ENCODE measurements around the gene CCNY. TPM values are rescaled to one million over a fixed set of nuclear protein-coding genes. Genes with fewer than 3 reads are reported as not detected.

The CCNY gene
- total and polyA plus RNA-seq, 8 donors = 5.8 to 99.6 (median 37.7) TPM

DNA sequence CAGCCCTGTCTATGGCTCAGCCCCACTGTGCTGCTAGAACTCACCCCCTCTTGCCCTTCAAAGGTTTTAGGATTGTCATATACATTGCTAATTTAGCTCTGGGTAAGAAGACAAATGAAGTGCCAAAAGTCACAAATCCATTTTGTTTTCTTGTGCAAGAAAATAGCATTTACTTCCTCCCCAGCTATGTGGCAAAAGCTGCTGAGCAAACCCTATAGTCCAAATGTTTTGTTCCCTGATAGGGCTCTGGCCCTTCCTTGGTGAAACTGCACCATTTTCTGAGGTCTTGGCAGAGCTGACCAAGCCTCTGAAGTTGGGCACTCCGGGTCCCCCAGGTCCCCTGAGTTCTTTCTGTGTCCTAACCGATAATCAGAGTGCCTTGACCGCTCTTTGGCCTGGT is 184.7 kb downstream of the CCNY start:
- Histone ChIP-seq H3K9me3 (no peaks in the 10 kb centered on the region), H3K27ac (no peak overlapping the region), H3K27me3 (no peaks in the 10 kb centered on the region), H3K4me1 (peaks cover 0 to 11% (median 2%) of the 10 kb centered on the region in 4 donors), H3K36me3 (no peaks in the 10 kb centered on the region), H3K4me3 (no peak overlapping the region)
- no peak for DNase-seq
- TF ChIP-seq POLR2AphosphoS5 (IDR thresholded peaks at IDR 0.05) = no peak
- no peak for TF ChIP-seq POLR2A (IDR thresholded peaks at IDR 0.05)
- TF ChIP-seq EP300 (IDR thresholded peaks at IDR 0.05) = no peak
- TF ChIP-seq, protein P1, sequence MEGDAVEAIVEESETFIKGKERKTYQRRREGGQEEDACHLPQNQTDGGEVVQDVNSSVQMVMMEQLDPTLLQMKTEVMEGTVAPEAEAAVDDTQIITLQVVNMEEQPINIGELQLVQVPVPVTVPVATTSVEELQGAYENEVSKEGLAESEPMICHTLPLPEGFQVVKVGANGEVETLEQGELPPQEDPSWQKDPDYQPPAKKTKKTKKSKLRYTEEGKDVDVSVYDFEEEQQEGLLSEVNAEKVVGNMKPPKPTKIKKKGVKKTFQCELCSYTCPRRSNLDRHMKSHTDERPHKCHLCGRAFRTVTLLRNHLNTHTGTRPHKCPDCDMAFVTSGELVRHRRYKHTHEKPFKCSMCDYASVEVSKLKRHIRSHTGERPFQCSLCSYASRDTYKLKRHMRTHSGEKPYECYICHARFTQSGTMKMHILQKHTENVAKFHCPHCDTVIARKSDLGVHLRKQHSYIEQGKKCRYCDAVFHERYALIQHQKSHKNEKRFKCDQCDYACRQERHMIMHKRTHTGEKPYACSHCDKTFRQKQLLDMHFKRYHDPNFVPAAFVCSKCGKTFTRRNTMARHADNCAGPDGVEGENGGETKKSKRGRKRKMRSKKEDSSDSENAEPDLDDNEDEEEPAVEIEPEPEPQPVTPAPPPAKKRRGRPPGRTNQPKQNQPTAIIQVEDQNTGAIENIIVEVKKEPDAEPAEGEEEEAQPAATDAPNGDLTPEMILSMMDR (IDR thresholded peaks at IDR 0.05) = no peak
- intact Hi-C loops (cut with DNase I; ENCODE audit: low total_unique reads) = no loop called here
- WGBS, 5 donors = 77 to 98% (median 87%) methylated on average over 3 of the region's 3 CpGs

DNA sequence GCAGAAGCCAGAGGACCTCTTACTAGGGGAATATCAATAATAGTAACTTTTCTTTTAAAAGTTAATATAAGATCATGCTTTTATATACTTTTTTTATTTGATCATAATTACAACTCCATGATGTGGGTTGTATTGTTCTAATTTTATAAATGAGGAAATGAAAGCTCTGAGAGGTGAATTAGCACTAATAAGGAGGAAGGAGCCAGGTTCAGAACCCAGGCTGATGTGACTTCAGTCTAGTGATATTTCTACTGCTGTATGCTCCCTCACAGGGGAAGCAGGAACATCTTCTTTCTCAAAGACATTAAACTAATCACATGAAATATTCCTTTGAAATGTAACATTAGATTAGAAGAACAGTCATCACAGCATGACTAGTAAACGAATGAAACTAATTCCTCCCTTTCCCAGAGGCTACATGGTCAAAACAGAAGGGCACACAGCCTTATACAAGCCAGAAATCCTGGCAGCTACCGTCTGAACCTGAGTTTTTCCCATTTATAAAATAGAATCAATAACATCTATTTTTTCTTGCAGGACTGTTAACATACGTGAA is 187.4 kb downstream of the CCNY start:
- no peaks in the 10 kb centered on the region for H3K9me3 ChIP-seq
- H3K27me3 ChIP-seq = no peaks in the 10 kb centered on the region
- H3K4me3 ChIP-seq = no peak overlapping the region
- WGBS, 5 donors = 79 to 87% (median 84%) methylated on average over 3 of the region's 3 CpGs
- H3K4me1 ChIP-seq = peaks cover 0 to 6% (median 0%) of the 10 kb centered on the region in 4 donors
- no peak for DNase-seq
- no peaks in the 10 kb centered on the region for H3K36me3 ChIP-seq
- intact Hi-C loops (cut with DNase I; ENCODE audit: low total_unique reads) = no loop called here
- H3K27ac ChIP-seq = no peak overlapping the region
- TF ChIP-seq POLR2A (IDR thresholded peaks at IDR 0.05) = no peak
- TF ChIP-seq, protein P1 (IDR thresholded peaks at IDR 0.05) = no peak
- no peak for TF ChIP-seq EP300 (IDR thresholded peaks at IDR 0.05)
- no peak for TF ChIP-seq POLR2AphosphoS5 (IDR thresholded peaks at IDR 0.05)

DNA sequence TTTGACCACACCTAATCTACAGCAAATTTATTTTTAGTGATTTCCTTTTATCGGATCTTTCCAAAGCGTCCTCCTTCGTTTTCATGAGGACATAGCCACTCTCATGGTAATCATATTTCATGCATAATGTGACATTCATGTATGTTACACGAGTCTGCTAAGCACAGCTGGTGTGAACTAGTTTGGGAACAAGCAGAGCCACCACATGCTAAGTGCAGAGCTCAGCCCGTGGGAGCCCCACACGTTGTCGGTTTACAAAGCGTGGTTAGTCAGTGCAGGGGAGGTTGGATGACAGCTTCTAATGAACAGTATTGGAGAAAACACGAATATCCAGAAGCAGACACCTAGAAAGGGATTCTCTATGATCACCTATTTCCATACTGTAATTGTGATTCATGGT is 190.4 kb downstream of the CCNY start:
- WGBS, 5 donors = 76 to 80% (median 79%) methylated on average over 9 of the region's 9 CpGs
- Histone ChIP-seq H3K27me3 (no peaks in the 10 kb centered on the region), H3K4me3 (no peak overlapping the region), H3K9me3 (no peaks in the 10 kb centered on the region), H3K4me1 (no peaks in the 10 kb centered on the region), H3K27ac (no peak overlapping the region), H3K36me3 (peaks cover 11 to 22% (median 20%) of the 10 kb centered on the region in 4 donors)
- intact Hi-C loops (cut with DNase I; ENCODE audit: low total_unique reads) = no loop called here
- no peak for TF ChIP-seq POLR2A (IDR thresholded peaks at IDR 0.05)
- TF ChIP-seq, protein P1 (IDR thresholded peaks at IDR 0.05) = no peak
- no peak for TF ChIP-seq EP300 (IDR thresholded peaks at IDR 0.05)
- no peak for TF ChIP-seq POLR2AphosphoS5 (IDR thresholded peaks at IDR 0.05)
- no peak for DNase-seq

DNA sequence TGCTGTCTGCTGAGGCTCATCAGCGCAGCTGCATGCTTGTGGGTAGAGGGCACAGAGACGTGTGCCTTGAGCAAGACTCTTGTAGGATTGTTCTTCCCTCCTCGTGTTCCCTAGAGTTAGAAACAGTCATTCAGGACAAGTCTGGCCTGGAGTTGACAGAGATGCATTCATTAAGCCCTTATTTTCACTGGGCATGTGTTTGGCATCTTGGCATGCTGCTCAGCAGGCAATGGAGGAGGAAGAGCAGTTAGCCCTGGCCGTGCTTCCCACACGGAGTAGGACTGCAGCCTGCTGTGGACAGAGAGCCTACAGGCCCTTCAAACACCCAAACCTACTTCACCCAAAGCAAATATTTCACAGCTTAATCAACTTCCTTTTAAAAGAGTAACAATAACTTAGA is 195.8 kb downstream of the CCNY start:
- intact Hi-C loops (cut with DNase I; ENCODE audit: low total_unique reads) = no loop called here
- Histone ChIP-seq H3K4me1 (no peaks in the 10 kb centered on the region), H3K27me3 (no peaks in the 10 kb centered on the region), H3K9me3 (peaks cover 0 to 5% (median 0%) of the 10 kb centered on the region in 4 donors), H3K27ac (no peak overlapping the region), H3K36me3 (peaks cover 34 to 76% (median 74%) of the 10 kb centered on the region in 4 donors), H3K4me3 (no peak overlapping the region)
- 85 to 96% (median 94%) methylated on average over 5 of the region's 5 CpGs for WGBS, 5 donors
- TF ChIP-seq POLR2AphosphoS5 (IDR thresholded peaks at IDR 0.05) (no peak), EP300 (IDR thresholded peaks at IDR 0.05) (no peak), POLR2A (IDR thresholded peaks at IDR 0.05) (no peak)
- TF ChIP-seq, protein P1 (IDR thresholded peaks at IDR 0.05) = no peak
- DNase-seq = no peak
